Epithelial cell of proximal tubule (primary cell): ENCODE measurements around the gene METTL27. TPM values are rescaled to one million over a fixed set of nuclear protein-coding genes. Genes with fewer than 3 reads are reported as not detected.
"Not testable (repeated sequence)": the region's sequence is repeated elsewhere in the genome, so short reads cannot be mapped to it uniquely, and the experiment has no call there.

Experiments used
- DNase-seq: peaks from one replicate; pipeline ENCODE4 v3.0.0-alpha.2; 2011; ENCODE audit warnings: low read depth
- H3K4me3 ChIP-seq: 2 replicates; pipeline ENCODE4 v1.5.1; 2011; ENCODE audit warnings: low read depth, mild to moderate bottlenecking, low read length
- total RNA-seq: library from RNA; depleted of rRNA; stranded (reverse); fragments of >200 nt; gene quantifications from 2 replicates; pipeline ENCODE4 v1.2.3, GENCODE V29; 2015
- TF ChIP-seq, protein P1 (sequence below): conservative IDR thresholded peaks from 2 replicates; pipeline ENCODE4 v1.5.1; 2012; ENCODE audit warnings: low read depth, mild to moderate bottlenecking, low read length

Gene METTL27
- total RNA-seq, 1 donor from 2014 or later = 13.7 TPM

DNA sequence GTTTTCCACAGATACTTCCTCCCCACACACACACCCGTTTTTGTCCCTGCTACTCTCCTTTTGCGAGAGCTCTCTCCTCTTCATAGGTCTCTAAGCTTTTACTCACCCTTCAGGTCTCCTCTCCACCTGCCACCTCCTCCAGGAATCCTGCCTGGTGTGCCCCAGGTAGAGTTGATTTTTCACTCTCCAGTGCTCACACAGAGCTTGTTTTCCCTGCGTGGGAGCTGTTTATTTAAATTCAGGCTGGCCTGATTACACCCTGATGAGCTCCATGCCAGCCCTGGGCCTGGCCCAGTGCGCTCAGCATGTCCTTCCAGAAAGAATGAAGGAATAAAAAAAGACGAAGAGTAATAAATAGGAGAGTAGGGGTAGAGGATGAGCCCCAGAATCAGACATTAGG is 19.1 kb downstream of the METTL27 start:
- no peak overlapping the region for H3K4me3 ChIP-seq
- DNase-seq = no peak
- TF ChIP-seq, protein P1, sequence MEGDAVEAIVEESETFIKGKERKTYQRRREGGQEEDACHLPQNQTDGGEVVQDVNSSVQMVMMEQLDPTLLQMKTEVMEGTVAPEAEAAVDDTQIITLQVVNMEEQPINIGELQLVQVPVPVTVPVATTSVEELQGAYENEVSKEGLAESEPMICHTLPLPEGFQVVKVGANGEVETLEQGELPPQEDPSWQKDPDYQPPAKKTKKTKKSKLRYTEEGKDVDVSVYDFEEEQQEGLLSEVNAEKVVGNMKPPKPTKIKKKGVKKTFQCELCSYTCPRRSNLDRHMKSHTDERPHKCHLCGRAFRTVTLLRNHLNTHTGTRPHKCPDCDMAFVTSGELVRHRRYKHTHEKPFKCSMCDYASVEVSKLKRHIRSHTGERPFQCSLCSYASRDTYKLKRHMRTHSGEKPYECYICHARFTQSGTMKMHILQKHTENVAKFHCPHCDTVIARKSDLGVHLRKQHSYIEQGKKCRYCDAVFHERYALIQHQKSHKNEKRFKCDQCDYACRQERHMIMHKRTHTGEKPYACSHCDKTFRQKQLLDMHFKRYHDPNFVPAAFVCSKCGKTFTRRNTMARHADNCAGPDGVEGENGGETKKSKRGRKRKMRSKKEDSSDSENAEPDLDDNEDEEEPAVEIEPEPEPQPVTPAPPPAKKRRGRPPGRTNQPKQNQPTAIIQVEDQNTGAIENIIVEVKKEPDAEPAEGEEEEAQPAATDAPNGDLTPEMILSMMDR = no peak

DNA sequence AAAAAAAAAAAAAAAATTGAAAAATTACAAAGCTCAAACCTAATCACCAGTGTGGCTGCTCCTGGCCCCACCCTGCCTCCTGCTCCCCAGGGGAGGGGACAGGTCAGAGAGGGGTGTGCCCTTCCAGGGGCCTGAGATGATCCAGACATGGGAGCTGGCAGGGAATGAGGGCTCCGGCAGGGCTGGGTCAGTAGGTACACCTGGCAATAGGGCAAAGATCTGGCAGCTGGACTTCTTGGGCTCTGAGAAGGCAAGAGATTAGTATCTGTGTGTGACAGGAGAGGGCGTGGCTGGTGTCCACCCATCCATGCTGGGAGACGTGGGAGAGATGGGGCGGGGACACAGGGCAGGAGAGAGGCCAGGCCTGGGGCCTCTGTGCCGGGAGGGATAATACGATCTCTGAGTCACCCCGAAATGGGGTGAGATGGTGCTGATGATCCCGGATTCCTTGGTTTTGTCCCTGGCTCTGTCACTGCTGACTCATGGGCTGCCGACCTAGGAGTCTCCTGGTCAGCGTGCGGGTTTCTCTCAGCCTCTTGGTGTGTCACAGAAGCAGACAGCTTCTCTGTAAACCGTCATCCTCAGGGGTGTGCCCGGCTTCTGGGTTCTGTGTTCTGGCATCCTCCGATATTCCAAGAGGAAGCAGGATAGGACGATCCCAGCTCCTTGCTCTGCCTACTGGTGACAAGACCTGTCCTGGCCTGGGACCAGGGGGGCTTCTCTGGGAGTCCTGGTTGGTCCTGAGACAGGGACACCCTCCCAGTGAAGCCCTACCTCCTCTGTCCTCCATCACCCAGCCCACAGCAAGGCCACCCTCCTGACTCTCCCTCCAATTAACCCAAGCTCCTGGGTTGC is 19.8 kb downstream of the METTL27 start:
- peak; percentile 86 for DNase-seq
- no peak overlapping the region for H3K4me3 ChIP-seq
- TF ChIP-seq, protein P1 = no peak

DNA sequence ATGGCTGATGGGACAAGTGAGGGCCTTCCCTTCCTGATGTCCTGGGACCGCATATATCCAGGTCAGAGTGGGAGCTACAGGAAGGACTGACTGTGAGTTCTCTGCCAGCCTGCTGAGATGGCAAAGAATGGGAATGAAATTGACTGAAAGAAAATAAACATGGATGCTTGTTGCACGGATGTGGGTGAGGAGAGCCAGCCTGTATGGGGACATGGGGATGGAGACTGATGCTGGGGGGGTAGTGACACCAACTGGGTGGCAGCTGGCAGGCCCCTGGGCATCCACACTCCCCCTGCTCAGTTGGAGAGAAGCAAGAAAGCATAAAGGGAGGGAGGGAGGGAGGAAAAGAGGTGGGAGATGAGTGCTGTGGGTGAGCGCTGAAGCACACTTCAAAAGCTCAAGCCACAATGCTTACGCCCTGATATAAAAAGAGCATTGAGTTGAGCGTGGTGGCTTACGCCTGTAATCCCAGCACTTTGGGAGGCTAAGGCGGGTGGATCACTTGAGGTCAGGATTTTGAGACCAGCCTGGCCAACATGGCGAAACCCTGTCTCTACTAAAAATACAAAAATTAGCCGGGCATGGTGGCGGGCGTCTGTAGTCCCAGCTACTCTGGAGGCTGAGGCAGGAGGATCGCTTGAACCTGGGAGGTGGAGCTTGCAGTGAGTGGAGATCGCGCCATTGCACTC is 20.6 kb downstream of the METTL27 start:
- not testable (repeated sequence) for DNase-seq, H3K4me3 ChIP-seq

DNA sequence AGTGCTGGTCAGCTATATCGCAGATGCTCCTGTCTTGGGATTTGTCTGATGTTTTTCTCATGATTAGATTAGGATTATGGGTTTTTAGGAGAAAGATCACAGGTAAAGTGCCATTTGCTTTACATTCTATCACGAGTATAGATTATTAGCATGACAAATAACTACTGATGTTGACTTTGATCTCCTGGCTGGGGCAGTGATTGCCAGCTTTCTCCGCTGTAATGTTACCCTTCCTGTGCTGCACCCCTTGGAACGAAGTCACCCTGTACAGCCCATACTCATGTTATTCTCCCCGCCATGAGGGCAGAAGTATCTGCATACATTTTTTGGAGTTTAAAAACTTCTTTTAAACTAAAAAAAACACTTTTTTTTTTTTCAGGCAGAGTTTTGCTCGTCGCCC is 22.3 kb downstream of the METTL27 start:
- TF ChIP-seq, protein P1 = no peak
- DNase-seq = no peak
- no peak overlapping the region for H3K4me3 ChIP-seq

DNA sequence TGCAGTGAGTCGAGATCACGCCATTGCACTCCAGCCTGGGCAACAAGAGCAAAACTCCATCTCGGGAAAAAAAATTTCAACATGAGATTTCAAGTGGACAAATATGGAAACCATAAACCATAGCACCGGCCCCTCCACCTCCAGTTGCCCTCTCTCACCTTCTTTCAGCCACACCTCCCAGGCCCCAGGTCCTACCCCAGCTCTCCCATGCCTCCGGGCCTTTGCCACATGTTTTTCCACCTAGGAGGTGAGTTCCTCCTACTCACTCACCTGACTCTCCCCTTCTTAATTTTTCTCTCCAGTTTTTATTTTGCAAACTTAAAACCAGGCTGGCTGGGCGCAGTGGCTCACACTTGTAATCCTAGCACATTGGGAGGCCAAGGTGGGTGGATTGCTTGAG is 25.2 kb downstream of the METTL27 start:
- no peak for DNase-seq
- TF ChIP-seq, protein P1 = no peak
- no peak overlapping the region for H3K4me3 ChIP-seq

DNA sequence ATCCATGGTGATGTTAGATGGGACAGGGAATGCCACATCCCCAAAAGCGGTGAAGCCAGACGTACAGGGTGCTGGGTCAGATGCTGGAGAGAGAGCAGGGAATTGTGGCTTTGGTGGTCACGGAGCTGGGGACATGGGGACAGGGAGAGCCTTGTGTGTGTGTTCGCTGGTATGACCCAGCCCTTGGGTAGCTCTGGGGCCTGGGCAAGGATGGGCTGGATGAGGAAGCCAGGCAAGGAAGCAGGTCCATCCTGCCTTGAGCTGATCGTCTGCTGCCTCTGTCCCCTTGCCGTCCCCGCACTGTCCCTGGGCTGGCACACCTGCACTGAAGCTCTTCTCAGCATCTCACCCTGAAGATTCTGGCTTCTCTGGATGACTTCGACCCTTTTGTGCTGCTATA is 26.9 kb downstream of the METTL27 start:
- no peak overlapping the region for H3K4me3 ChIP-seq
- DNase-seq = no peak
- TF ChIP-seq, protein P1 = no peak

DNA sequence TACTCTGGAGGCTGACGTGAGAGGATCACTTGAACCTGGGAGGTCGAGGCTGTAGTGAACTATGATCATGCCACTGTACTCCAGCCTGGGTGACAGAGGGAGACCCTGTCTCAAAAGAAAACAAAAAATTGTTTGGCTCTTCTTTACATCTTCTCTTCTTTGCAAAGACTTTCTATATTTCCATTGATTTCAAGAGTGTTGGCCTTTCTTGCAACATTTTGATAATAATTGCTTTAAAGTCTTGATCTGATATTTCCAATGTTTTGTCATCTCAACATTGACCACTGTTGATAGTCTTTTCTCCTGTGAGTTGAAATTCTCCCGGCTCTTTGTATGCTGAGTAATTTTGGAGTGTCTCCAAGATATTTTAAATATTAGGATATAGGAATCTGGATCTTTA is 29.3 kb downstream of the METTL27 start:
- TF ChIP-seq, protein P1 = no peak
- no peak for DNase-seq

More for the DNA sequence above, 29.3 kb downstream of the METTL27 start:
- no peak overlapping the region for H3K4me3 ChIP-seq
